HL-60 (cell line): ENCODE measurements around the gene CDKL4.

Experiments used
- DNase-seq, 2 experiments: peaks; one replicate each; pipeline ENCODE4 v3.0.0-alpha.2; 2010 to 2020; ENCODE audit warnings: low read depth in 1 of 2, low spot score in 1 of 2
- H3K27ac ChIP-seq: fragments of 250-450 bp; sonication (Bioruptor Pico); replicated peaks from 2 replicates; pipeline ENCODE4 v1.5.1; 2020; ENCODE audit warnings: mild to moderate bottlenecking, moderate library complexity
- H3K27me3 ChIP-seq: fragments of 250-450 bp; sonication (Bioruptor Pico); 2 replicates; pipeline ENCODE4 v1.5.1; 2021; ENCODE audit warnings: mild to moderate bottlenecking, moderate library complexity; ENCODE audit not compliant: insufficient read depth, poor library complexity, severe bottlenecking
- H3K4me3 ChIP-seq: replicated peaks from 2 replicates; pipeline ENCODE4 v1.5.1; 2011; ENCODE audit warnings: mild to moderate bottlenecking, control low read depth, low read length; ENCODE audit not compliant: insufficient read depth
- GABPA ChIP-seq: IDR thresholded peaks from 2 replicates; pipeline ENCODE4 v1.6.1; 2012; ENCODE audit warnings: low read depth
- POLR2AphosphoS5 ChIP-seq: IDR thresholded peaks from 2 replicates; pipeline ENCODE4 v1.6.1; 2012; ENCODE audit warnings: low read depth
- REST ChIP-seq: IDR thresholded peaks from 2 replicates; pipeline ENCODE4 v1.6.1; 2012; ENCODE audit warnings: low read depth; ENCODE audit not compliant: insufficient replicate concordance
- SPI1 ChIP-seq: IDR thresholded peaks from 2 replicates; pipeline ENCODE4 v1.6.1; 2012; ENCODE audit warnings: low read depth, mild to moderate bottlenecking, borderline replicate concordance
- TF ChIP-seq, protein P1 (sequence below): IDR thresholded peaks from one replicate; pipeline ENCODE4 v1.5.1; 2011; ENCODE audit warnings: low read length, control low read depth, inconsistent platforms; ENCODE audit not compliant: insufficient read depth

The CDKL4 gene

GRCh38 chr2:39256040-39256439 is 12.3 kb upstream of the CDKL4 start:
- TF ChIP-seq GABPA = no peak
- TF ChIP-seq REST = no peak
- no peak for TF ChIP-seq SPI1
- TF ChIP-seq POLR2AphosphoS5 = no peak
- TF ChIP-seq, protein P1, sequence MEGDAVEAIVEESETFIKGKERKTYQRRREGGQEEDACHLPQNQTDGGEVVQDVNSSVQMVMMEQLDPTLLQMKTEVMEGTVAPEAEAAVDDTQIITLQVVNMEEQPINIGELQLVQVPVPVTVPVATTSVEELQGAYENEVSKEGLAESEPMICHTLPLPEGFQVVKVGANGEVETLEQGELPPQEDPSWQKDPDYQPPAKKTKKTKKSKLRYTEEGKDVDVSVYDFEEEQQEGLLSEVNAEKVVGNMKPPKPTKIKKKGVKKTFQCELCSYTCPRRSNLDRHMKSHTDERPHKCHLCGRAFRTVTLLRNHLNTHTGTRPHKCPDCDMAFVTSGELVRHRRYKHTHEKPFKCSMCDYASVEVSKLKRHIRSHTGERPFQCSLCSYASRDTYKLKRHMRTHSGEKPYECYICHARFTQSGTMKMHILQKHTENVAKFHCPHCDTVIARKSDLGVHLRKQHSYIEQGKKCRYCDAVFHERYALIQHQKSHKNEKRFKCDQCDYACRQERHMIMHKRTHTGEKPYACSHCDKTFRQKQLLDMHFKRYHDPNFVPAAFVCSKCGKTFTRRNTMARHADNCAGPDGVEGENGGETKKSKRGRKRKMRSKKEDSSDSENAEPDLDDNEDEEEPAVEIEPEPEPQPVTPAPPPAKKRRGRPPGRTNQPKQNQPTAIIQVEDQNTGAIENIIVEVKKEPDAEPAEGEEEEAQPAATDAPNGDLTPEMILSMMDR = no peak
- no peak overlapping the region for H3K4me3 ChIP-seq
- no peak for DNase-seq
- H3K27ac ChIP-seq = no peak overlapping the region
- no peaks in the 10 kb centered on the region for H3K27me3 ChIP-seq

DNA sequence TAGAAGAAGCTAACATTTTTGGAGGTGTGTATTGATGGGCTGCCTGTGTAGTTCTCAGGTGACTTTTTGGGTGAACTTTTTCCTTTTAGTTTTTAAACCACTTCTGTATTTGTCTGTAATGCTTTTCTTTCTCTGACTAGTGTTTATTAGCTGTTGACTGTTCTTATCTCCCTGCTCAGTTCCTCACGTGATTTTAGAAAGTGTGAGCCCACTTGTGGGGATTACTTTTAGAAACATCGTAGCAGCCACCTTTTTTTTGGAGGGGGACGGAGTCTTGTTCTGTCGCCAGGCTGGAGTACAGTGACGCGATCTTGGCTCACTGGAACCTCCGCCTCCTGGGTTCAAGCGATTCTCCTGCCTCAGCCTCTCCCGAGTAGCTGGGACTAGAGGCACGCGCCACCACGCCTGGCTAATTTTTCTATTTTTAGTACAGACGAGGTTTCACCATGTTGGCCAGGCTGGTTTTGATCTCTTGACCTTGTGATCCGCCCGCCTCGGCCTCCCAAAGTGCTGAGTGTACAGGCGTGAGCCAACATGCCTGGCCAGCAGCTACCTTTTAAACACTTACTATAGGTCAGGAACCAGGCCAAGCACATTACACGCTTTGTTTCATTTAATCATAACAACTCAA is 9.2 kb upstream of the CDKL4 start:
- TF ChIP-seq, protein P1 = no peak
- no peak for TF ChIP-seq POLR2AphosphoS5
- Histone ChIP-seq H3K27me3 (no peaks in the 10 kb centered on the region), H3K4me3 (no peak overlapping the region), H3K27ac (no peak overlapping the region)
- no peak for DNase-seq

DNA sequence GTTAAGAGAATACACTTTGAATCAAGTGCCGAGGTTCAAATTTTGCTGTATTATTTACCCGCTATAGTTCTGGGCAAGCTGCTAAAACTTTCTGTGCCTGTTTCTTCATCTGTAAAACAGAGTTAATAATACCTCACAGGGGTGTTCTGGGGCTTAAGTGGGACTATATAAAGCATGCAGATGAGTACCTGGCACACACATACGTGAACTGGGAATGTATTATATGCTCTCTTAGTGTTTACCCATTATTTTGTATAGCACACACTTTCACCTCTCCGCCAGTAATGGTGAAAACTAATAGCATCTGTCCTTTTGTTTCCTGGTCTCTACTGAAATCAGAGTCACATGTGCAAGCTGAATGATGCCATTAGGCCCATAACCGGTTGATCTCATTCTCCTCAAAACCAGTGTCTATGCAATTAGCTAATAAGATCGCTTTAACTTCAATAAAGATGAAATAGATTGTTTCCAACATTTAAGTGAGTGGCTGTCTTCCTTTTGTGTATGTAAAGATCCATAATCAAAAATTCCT is 3.8 kb upstream of the CDKL4 start:
- DNase-seq = no peak
- no peak overlapping the region for H3K4me3 ChIP-seq
- H3K27ac ChIP-seq = no peak overlapping the region
- H3K27me3 ChIP-seq = no peaks in the 10 kb centered on the region
- TF ChIP-seq POLR2AphosphoS5 (no peak), GABPA (no peak), REST (no peak), SPI1 (no peak)
- TF ChIP-seq, protein P1 = no peak

DNA sequence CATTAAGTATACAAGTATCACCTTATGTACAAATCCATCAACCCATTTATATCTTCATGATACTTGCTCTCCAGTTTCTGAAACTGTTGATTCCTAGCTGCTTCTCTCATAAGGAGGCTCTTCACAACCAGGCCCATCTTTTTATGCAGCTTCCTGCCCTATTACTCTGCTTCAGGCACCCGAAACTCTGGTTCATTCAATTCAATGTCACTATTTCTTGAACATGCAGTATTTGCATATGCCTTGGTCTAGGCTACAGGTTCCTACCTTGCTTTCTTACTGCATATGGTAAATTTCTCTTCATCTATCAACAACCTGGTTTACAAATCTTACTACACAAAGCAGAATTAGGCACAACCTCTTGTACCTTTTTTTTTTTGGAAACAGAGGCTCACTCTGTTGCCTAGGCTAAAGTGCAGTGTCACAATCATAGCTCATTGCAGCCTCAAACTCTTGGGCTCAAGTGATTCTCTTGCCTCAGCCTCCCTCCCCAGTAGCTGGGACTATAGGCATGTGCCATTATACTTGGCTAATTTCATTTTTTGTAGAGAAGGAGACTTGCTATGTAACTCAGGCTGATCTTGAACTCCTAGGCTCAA is 2.7 kb upstream of the CDKL4 start:
- no peak for TF ChIP-seq SPI1
- no peak for TF ChIP-seq POLR2AphosphoS5
- TF ChIP-seq GABPA = no peak
- TF ChIP-seq, protein P1 = no peak
- no peak for TF ChIP-seq REST
- H3K27ac ChIP-seq = no peak overlapping the region

More for the DNA sequence above, 2.7 kb upstream of the CDKL4 start:
- Histone ChIP-seq H3K27me3 (no peaks in the 10 kb centered on the region), H3K4me3 (no peak overlapping the region)
- DNase-seq = no peak
